HG02938 (cell line): Measurements from ENCODE around the gene ERBB4.
A peak's percentile ranks its signal among the peaks of the same experiment; 100 is the strongest.

ENCODE experiments used
- ATAC-seq: cut with Tn5 transposase; IDR thresholded peaks from one replicate; pipeline ENCODE4 v1.9.1; 2021; ENCODE audit warnings: mild to moderate bottlenecking, moderate library complexity; ENCODE audit not compliant: unreplicated experiment

The ERBB4 gene

GRCh38 chr2:211376410-211376809, 1162.2 kb downstream of the ERBB4 start:
- no peak for ATAC-seq

DNA sequence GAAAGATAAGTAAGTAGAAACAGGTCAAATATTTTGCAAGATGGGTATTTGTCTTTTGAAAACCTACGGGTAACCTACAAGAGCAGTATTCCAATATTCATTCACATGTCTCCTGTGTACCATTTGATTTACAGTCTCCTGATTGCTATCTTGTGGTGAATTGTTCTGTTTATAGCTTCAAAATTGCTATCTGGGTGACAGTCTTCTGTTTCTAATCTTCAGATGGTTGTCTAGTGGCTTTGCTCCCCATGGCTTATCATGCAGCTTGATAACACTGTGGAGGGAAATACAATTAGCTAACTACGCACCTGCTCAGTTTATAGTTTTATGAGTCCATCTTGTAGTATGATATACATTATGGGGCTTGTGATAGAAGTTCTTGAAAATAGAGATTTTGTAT, 1165.4 kb downstream of the ERBB4 start:
- ATAC-seq, result no peak

- ATAC-seq, result no peak
Observed at GRCh38 chr2:211371465-211371864, 1167.1 kb downstream of the ERBB4 start.

DNA sequence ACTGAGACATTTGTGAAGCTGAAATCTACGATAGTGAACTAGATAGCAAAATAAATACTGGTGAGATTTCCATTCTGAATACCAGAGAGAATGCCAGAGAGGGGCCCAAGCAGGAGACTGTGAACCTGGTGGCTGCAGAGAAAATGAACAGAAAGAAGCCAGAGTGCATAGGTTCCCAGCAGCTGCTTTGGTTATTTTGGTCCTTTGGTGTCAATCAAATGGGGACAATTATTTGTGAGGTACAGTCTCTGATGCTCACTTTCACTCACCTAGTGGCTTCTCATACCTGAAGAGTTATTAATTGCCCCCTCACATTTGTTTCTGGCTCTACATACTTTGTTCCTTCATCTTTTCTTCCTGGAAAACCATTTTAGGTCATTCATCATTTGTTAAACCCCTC, 1170.1 kb downstream of the ERBB4 start:
- no peak for ATAC-seq

DNA sequence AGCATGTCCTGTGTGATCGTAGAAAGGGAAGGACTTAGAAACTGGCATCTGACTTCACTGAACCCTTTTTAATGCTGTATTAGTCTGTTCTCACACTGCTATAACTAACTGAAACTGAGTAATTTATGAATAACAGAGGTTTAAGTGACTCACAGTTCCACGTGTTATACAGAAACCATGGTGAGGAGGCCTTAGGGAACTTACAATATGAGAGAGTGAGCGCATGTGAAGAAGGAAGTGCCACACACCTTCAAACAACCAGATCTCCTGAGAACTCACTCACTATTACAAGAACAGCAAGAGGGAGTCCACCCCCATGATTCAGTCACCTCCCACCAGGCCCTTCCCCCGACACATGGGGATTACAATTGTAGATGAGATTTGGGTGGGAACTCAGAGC, 1170.9 kb downstream of the ERBB4 start:
- ATAC-seq, result peak; percentile 98

DNA sequence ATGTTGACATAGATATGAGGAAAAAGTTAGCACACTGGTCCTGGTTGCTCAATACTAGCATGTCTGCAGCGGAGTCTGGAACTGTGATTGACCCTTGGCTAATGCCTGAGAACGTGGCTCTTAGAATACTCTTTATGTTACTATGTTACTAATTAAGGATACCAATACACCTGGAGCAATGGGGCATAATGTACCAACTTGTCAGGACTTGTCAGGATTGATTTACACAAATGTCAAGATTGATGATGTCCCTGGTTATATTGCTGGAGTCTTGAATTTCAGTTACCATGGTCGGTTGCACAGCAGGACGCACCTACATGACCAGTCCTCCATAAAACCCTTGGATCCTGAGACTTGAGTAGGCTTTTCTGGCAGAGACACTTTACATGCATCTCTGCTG, 1171.3 kb downstream of the ERBB4 start:
- ATAC-seq, result peak; percentile 12

- no peak for ATAC-seq
Observed at GRCh38 chr2:211364911-211365310, 1173.7 kb downstream of the ERBB4 start.

DNA sequence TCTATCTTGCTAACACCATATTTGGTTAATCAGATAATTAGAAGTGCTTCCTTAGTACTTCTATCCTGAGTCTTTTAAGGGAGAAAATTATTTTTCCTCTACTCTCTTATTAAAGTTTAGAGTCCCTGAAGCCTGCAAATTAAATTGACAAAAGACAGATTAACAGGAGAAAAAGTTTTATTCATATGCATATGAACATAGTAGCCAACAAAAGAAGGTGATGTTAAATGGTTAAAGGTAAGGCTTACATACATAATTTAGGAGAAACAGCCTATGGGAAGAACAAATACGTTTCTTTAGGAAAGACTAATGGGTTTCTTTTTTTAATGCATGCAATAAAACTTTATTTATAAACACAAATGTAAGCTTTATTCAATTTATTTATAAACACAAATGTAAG, 1177.2 kb downstream of the ERBB4 start:
- no peak for ATAC-seq

DNA sequence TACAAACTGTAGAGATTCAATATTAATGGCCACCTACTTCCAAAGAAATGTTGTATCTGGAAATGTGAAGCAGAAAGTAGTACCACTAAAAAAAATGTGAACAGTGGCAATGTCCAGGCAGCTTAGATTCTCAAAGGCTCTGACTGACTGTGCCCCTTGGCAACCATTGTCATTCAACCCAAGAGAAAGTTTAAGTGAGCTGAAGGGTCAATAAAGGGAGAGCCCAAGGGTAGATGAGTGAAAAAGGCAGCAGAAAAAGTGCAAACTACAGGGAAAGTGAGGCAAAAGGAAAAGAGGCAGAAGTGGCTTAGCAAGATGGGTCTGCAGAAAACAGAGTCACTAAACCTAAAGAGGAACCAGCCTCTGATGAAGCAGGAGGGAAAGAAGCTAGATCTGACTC, 1179.3 kb downstream of the ERBB4 start:
- ATAC-seq, result no peak

DNA sequence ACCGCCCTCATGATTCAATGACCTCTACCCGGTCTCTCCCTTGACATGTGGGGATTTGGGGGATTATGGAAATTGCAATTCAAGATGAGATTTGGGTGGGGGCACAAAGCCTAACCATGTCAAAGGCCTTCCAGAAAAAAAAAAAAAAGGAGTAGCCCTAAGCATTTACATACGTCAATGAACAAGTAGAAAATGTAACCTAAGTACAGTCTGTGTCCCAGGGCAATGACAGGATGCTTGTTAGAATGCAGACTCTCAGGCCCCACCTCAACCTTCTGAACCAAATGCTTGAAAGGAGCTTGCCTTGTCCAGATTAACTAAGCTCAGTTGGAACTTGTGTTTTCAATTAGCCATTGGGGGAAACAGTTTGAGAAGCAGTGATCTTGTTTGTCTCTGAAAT, 1180.1 kb downstream of the ERBB4 start:
- ATAC-seq, result no peak

DNA sequence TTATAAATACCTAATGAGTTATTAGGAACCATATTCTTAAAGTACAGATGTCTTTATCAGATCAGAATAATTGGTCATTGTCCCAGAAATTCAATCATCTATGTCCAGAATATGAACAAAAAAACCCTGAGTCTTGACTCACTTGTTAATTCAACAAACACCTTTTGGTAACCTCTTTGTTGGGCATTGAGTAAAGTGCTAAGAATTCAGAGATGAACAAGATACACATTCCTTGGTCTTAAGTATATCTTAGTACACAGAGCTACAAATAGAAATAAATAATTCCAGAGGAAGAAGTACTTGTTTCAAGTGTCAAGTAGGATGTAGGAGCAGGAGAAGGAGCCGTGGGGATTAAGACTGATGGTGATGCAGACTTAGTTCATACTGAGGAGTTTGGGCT, 1184.1 kb downstream of the ERBB4 start:
- ATAC-seq, result no peak

DNA sequence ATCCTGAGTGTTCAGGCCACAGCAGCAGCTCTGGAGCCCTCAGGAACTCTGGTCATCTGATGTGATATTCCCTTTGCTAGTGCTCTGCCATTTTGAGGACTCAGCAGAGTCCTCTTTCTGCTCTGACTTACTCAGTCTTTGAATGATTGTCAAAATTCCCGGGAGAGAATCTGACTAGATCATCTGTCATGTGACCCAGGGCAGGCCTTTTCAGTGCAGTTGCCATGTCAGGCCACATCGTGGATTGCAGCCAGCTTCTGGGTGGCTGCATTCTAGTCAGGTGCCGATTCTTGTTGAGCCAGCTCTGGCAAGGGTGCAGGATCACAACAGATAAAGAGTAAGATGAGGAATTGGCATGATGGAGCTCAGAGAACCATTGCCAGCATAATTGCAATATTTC, 1186.6 kb downstream of the ERBB4 start:
- no peak for ATAC-seq

- ATAC-seq, result no peak
Observed at GRCh38 chr2:211349031-211349430, 1189.6 kb downstream of the ERBB4 start.

DNA sequence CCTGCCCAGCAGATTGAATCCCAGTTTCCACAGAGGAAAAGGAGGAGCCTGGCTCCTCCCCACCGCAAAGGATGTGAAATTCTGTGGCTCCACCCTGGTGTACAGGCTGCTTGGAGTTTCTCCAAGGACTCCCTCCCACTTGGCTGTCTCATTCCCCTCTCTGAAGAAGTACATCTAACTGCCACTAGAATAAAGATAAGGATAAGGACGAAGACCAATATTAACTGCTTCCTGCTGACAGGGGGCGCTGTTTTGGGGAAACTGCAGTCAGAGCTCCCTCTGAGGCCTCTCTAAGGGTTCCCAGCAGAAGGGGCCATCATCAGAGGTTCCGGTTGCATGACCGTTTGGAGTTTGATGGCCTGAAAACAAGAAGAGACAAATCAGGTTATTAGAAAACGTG, 1191.3 kb downstream of the ERBB4 start:
- no peak for ATAC-seq

- ATAC-seq, result no peak
Observed at GRCh38 chr2:211344289-211344688, 1194.3 kb downstream of the ERBB4 start.

DNA sequence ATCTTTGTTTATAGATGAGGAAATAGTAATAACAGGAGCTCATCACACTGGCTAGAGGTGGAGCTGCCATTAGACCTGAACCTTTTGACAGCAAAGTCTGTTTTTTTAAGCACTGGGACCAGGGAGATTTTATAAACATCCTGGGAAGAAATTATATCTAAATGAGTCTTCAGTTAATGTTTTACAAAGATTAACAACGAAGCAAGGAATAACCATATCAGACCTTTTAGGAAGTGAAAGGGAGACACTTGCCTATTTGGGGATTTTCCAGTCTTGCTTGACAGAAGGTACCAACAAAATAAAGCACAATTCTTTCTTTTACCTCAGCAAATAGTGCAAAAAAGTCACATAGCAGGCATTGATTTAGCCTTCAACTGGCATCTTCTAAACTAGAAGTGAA, 1205.2 kb downstream of the ERBB4 start:
- no peak for ATAC-seq

- ATAC-seq, result no peak
Observed at GRCh38 chr2:211331736-211332135, 1206.9 kb downstream of the ERBB4 start.

GRCh38 chr2:211329882-211330281, 1208.7 kb downstream of the ERBB4 start:
- ATAC-seq, result no peak

GRCh38 chr2:211329421-211329820, 1209.2 kb downstream of the ERBB4 start:
- no peak for ATAC-seq

GRCh38 chr2:211328126-211328525, 1210.5 kb downstream of the ERBB4 start:
- no peak for ATAC-seq
